Spleen (tissue), 7 donors: ENCODE measurements around the gene CEMIP.

Experiments
- POLR2A ChIP-seq, 3 donors: fragments of 450-650 bp; IDR thresholded peaks; one replicate each; pipeline ENCODE4 v1.5.1; 2017; ENCODE audit warnings: antibody characterized with exemption in 3 of 3, mild to moderate bottlenecking in 1 of 3
- POLR2AphosphoS5 ChIP-seq, 3 donors: sonication (generic); formaldehyde crosslinking; IDR thresholded peaks; one replicate each; pipeline ENCODE4 v1.5.1; 2017; ENCODE audit warnings: antibody characterized with exemption in 3 of 3
- TF ChIP-seq, protein P1 (sequence below), 11 experiments: fragments of 200-600 bp in 7 of 11; fragments of 450-650 bp in 4 of 11; sonication (generic) in 4 of 11; IDR thresholded peaks in 8 of 11; conservative IDR thresholded peaks in 3 of 11; 1 replicate in 7 of 11; 2 replicates in 4 of 11; pipeline versions ENCODE4 v1.4.0 to v1.8.0; 2016 to 2021; ENCODE audit warnings: antibody characterized with exemption in 11 of 11, inconsistent platforms in 4 of 11, mild to moderate bottlenecking in 1 of 11
- donor health status: DM: no; HTN: no; CAD: no; lungs with moderate emphysema.
- donor health status: DM: no; HTN: no; CAD: no.
- donor health status: DM: no; HTN: no; CAD: no.

DNA sequence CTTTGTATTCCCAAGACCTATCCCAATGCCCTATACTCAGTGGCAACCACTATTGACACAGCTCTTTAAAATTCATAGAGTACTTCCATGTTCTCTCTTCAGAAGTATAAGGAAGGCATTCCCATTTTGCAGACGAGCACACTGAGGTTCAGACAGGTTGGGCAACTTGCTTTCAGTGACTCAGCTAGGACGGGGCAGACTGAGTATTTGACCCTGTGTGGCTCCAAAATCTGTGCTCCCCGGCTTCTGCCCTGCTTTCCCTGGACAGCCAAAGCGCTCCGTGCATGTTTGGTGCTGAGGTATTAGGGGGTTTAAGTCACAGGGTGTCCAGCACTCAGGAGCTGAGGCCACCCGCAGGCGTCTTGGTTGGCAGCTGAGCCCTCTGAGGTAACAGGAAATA lies 59.5 kb downstream of the CEMIP start:
- TF ChIP-seq POLR2A (IDR thresholded peaks at IDR 0.05) (no peak), POLR2AphosphoS5 (IDR thresholded peaks at IDR 0.05) (no peak)
- TF ChIP-seq, protein P1, sequence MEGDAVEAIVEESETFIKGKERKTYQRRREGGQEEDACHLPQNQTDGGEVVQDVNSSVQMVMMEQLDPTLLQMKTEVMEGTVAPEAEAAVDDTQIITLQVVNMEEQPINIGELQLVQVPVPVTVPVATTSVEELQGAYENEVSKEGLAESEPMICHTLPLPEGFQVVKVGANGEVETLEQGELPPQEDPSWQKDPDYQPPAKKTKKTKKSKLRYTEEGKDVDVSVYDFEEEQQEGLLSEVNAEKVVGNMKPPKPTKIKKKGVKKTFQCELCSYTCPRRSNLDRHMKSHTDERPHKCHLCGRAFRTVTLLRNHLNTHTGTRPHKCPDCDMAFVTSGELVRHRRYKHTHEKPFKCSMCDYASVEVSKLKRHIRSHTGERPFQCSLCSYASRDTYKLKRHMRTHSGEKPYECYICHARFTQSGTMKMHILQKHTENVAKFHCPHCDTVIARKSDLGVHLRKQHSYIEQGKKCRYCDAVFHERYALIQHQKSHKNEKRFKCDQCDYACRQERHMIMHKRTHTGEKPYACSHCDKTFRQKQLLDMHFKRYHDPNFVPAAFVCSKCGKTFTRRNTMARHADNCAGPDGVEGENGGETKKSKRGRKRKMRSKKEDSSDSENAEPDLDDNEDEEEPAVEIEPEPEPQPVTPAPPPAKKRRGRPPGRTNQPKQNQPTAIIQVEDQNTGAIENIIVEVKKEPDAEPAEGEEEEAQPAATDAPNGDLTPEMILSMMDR (IDR thresholded peaks at IDR 0.05 in 8 of 11, conservative IDR thresholded peaks at IDR 0.05 in 3 of 11) = no peak
